GM23338 (cell line): ENCODE data around the gene CASP7. TPM values are rescaled to one million over a fixed set of nuclear protein-coding genes. Genes with fewer than 3 reads are reported as not detected.

Experiments used
- ATAC-seq: fragments of 200-7000 bp; cut with Tn5 transposase; 3 replicates; pipeline ENCODE4 v1.9.1; 2020
- DNase-seq: peaks from one replicate; pipeline ENCODE4 v3.0.0-alpha.2; 2015; ENCODE audit warnings: low spot score
- H2AFZ ChIP-seq: fragments of 200-600 bp; sonication (generic); 2 replicates; pipeline ENCODE4 v1.8.0; 2016; ENCODE audit warnings: antibody characterized with exemption, mild to moderate bottlenecking, moderate library complexity
- H3F3A ChIP-seq: fragments of 200-600 bp; sonication (generic); replicated peaks from 2 replicates; pipeline ENCODE4 v1.8.0; 2017; ENCODE audit warnings: antibody characterized with exemption, mixed run types, low read depth
- H3K27ac ChIP-seq: fragments of 200-600 bp; sonication (generic); 2 replicates; pipeline ENCODE4 v1.6.1; 2016; ENCODE audit warnings: low read depth
- H3K27me3 ChIP-seq: fragments of 200-600 bp; sonication (generic); 2 replicates; pipeline ENCODE4 v1.8.0; 2016; ENCODE audit warnings: mild to moderate bottlenecking, mixed run types, moderate library complexity; ENCODE audit not compliant: insufficient read depth
- H3K36me3 ChIP-seq: fragments of 200-600 bp; sonication (generic); 2 replicates; pipeline ENCODE4 v1.8.0; 2016; ENCODE audit warnings: mild to moderate bottlenecking; ENCODE audit not compliant: insufficient read depth
- H3K4me1 ChIP-seq: fragments of 200-600 bp; sonication (generic); 2 replicates; pipeline ENCODE4 v1.8.0; 2016; ENCODE audit warnings: mild to moderate bottlenecking, moderate library complexity; ENCODE audit not compliant: insufficient read depth
- H3K4me2 ChIP-seq: fragments of 200-600 bp; sonication (generic); 2 replicates; pipeline ENCODE4 v1.7.1; 2017; ENCODE audit warnings: mixed run types
- H3K4me3 ChIP-seq: fragments of 200-600 bp; sonication (generic); 2 replicates; pipeline ENCODE4 v1.6.1; 2016; ENCODE audit warnings: mixed run types
- H3K79me2 ChIP-seq: fragments of 200-600 bp; sonication (generic); replicated peaks from 2 replicates; pipeline ENCODE4 v1.8.0; 2017; ENCODE audit warnings: mild to moderate bottlenecking; ENCODE audit not compliant: insufficient read depth
- H3K9me2 ChIP-seq: fragments of 200-600 bp; sonication (generic); 2 replicates; pipeline ENCODE4 v1.8.0; 2017; ENCODE audit not compliant: insufficient read depth
- H4K20me1 ChIP-seq: fragments of 200-600 bp; sonication (generic); replicated peaks from 2 replicates; pipeline ENCODE4 v1.8.0; 2017; ENCODE audit warnings: mild to moderate bottlenecking; ENCODE audit not compliant: insufficient read depth
- H3K27ac Mint-ChIP-seq: 2 replicates; pipeline ENCODE4 v1.8.0; 2020; ENCODE audit warnings: inconsistent platforms, mild to moderate bottlenecking, moderate library complexity, mixed read lengths
- H3K27me3 Mint-ChIP-seq: 3 replicates; pipeline ENCODE4 v1.8.0; 2022; ENCODE audit warnings: low read depth, mild to moderate bottlenecking, moderate library complexity, mixed read lengths, inconsistent platforms; ENCODE audit not compliant: insufficient read depth, poor library complexity
- H3K36me3 Mint-ChIP-seq: 3 replicates; pipeline ENCODE4 v1.8.0; 2021; ENCODE audit warnings: low read depth, mild to moderate bottlenecking, inconsistent platforms, moderate library complexity, mixed read lengths
- H3K4me1 Mint-ChIP-seq: 3 replicates; pipeline ENCODE4 v1.8.0; 2020; ENCODE audit warnings: mild to moderate bottlenecking, inconsistent platforms, mixed read lengths
- H3K4me3 Mint-ChIP-seq: 3 replicates; pipeline ENCODE4 v1.8.0; 2021; ENCODE audit warnings: moderate library complexity, mild to moderate bottlenecking, inconsistent platforms, mixed read lengths
- H3K9me3 Mint-ChIP-seq: 3 replicates; pipeline ENCODE4 v1.8.0; 2020; ENCODE audit warnings: moderate library complexity, mild to moderate bottlenecking, inconsistent platforms, mixed read lengths
- CREB1 ChIP-seq: fragments of 250-450 bp; sonication (Bioruptor Pico); IDR thresholded peaks from 2 replicates; pipeline ENCODE4 v1.5.0; 2020; ENCODE audit warnings: low read depth, mild to moderate bottlenecking, moderate library complexity
- CTCF ChIP-seq, 2 experiments: fragments of 200-600 bp in 1 of 2; sonication (generic) in 1 of 2; conservative IDR thresholded peaks; 2 replicates each; pipeline versions ENCODE4 v1.5.1 to v1.6.1; 2016 to 2017; ENCODE audit warnings: antibody characterized with exemption in 2 of 2, low read depth in 2 of 2, mild to moderate bottlenecking in 2 of 2, moderate library complexity in 1 of 2
- ETS1 ChIP-seq: IDR thresholded peaks from 2 replicates; pipeline ENCODE4 v1.6.1; 2016; ENCODE audit warnings: antibody characterized with exemption
- EZH2 ChIP-seq: fragments of 200-600 bp; sonication (generic); IDR thresholded peaks from one replicate; pipeline ENCODE4 v1.8.0; 2017; ENCODE audit warnings: antibody characterized with exemption, mild to moderate bottlenecking, low read depth; ENCODE audit not compliant: unreplicated experiment
- EZH2phosphoT487 ChIP-seq: fragments of 200-600 bp; sonication (generic); IDR thresholded peaks from one replicate; pipeline ENCODE4 v1.8.1; 2018; ENCODE audit warnings: antibody characterized with exemption; ENCODE audit not compliant: unreplicated experiment
- JUNB ChIP-seq: IDR thresholded peaks from one replicate; pipeline ENCODE4 v1.6.1; 2016; ENCODE audit warnings: antibody characterized with exemption; ENCODE audit not compliant: unreplicated experiment
- NANOG ChIP-seq: IDR thresholded peaks from 2 replicates; pipeline ENCODE4 v1.6.1; 2016; ENCODE audit warnings: antibody characterized with exemption, borderline replicate concordance
- POLR2AphosphoS5 ChIP-seq: IDR thresholded peaks from 2 replicates; pipeline ENCODE4 v1.6.1; 2016; ENCODE audit warnings: antibody characterized with exemption, low read depth
- REST ChIP-seq: IDR thresholded peaks from one replicate; pipeline ENCODE4 v1.6.1; 2018; ENCODE audit warnings: antibody characterized with exemption; ENCODE audit not compliant: unreplicated experiment
- STAT1 ChIP-seq: IDR thresholded peaks from one replicate; pipeline ENCODE4 v1.6.1; 2016; ENCODE audit warnings: antibody characterized with exemption; ENCODE audit not compliant: unreplicated experiment
- ZNF114 ChIP-seq: fragments of 250-450 bp; sonication (Bioruptor Pico); IDR thresholded peaks from 2 replicates; pipeline ENCODE4 v1.5.0; 2020; ENCODE audit warnings: mild to moderate bottlenecking, moderate library complexity
- ZNF331 ChIP-seq: fragments of 250-450 bp; sonication (Bioruptor Pico); IDR thresholded peaks from 2 replicates; pipeline ENCODE4 v1.5.0; 2020; ENCODE audit warnings: low read depth, mild to moderate bottlenecking, moderate library complexity
- ZNF462 ChIP-seq: fragments of 250-450 bp; sonication (Bioruptor Pico); IDR thresholded peaks from 2 replicates; pipeline ENCODE4 v1.5.0; 2020; ENCODE audit warnings: mild to moderate bottlenecking, moderate library complexity
- polyA plus RNA-seq: library from polyadenylated mRNA; unstranded; fragments of >200 nt; fragmentation: Nextera tagmentation; extraction: Ambion mirVana; gene quantifications from 2 replicates; pipeline ENCODE4 v1.2.1, GENCODE V29; 2016
- total RNA-seq: library from RNA; depleted of rRNA; stranded (reverse); fragments of >200 nt; shearing (Covaris generic); gene quantifications from 2 replicates; pipeline ENCODE4 v1.2.3, GENCODE V29; 2014

Gene CASP7
- total and polyA plus RNA-seq, 2 experiments from 2014 or later: 2.1 to 7.0 TPM

- no peak overlapping the region for H3K4me3 Mint-ChIP-seq
- no peak overlapping the region for H2AFZ ChIP-seq
- H3K4me3 ChIP-seq: no peak overlapping the region
- H3K4me1 Mint-ChIP-seq: peaks cover 13% of the 10 kb centered on the region
- no peak for TF ChIP-seq CTCF (conservative IDR thresholded peaks at IDR 0.05; ENCODE audit: low read depth in 2 of 2)
- TF ChIP-seq EZH2phosphoT487: no peak
- TF ChIP-seq CREB1 (CRISPR knock-in tag): no peak
- TF ChIP-seq ZNF331: no peak
- no peak for TF ChIP-seq EZH2
- no peak for TF ChIP-seq ZNF114
- no peak for TF ChIP-seq POLR2AphosphoS5
- no peak for TF ChIP-seq ETS1
- no peak for TF ChIP-seq NANOG
- no peak for TF ChIP-seq JUNB
- TF ChIP-seq REST: no peak
- no peak for TF ChIP-seq ZNF462 (CRISPR knock-in tag)
- TF ChIP-seq STAT1: no peak
- no peaks in the 10 kb centered on the region for H3K9me2 ChIP-seq
- H3K27me3 Mint-ChIP-seq: peaks cover 7% of the 10 kb centered on the region
- no peak overlapping the region for H3K27ac ChIP-seq
- H3K27ac Mint-ChIP-seq: no peak overlapping the region
- H3K79me2 ChIP-seq: no peaks in the 10 kb centered on the region
- H3F3A ChIP-seq: no peaks in the 10 kb centered on the region
- no peaks in the 10 kb centered on the region for H3K4me1 ChIP-seq
- no peaks in the 10 kb centered on the region for H3K36me3 ChIP-seq
- ATAC-seq: no peak
- no peak overlapping the region for H3K4me2 ChIP-seq
- H3K27me3 ChIP-seq: no peaks in the 10 kb centered on the region
- DNase-seq: no peak
- H3K9me3 Mint-ChIP-seq: no peaks in the 10 kb centered on the region
- H4K20me1 ChIP-seq: no peaks in the 10 kb centered on the region
- no peaks in the 10 kb centered on the region for H3K36me3 Mint-ChIP-seq
These were observed 59.9 kb downstream of the CASP7 start for GRCh38 chr10:113739577-113739976.
